ENCODE measurements around the gene GPC2.

GPC2 gene

GRCh38 chr7:100157069-100157333 lies 20.2 kb downstream of the GPC2 start:
- no peak for DNase-seq (ENCODE audit: low read depth in 1 of 2, low spot score in 1 of 2)
- H3K4me3 ChIP-seq (replicated peaks; ENCODE audit: insufficient read depth, low read length), result peak overlapping the region; percentile 79
- no peak for TF ChIP-seq CTCF (IDR thresholded peaks at IDR 0.05; ENCODE audit: insufficient read depth, low read length)
- TF ChIP-seq, protein P1, sequence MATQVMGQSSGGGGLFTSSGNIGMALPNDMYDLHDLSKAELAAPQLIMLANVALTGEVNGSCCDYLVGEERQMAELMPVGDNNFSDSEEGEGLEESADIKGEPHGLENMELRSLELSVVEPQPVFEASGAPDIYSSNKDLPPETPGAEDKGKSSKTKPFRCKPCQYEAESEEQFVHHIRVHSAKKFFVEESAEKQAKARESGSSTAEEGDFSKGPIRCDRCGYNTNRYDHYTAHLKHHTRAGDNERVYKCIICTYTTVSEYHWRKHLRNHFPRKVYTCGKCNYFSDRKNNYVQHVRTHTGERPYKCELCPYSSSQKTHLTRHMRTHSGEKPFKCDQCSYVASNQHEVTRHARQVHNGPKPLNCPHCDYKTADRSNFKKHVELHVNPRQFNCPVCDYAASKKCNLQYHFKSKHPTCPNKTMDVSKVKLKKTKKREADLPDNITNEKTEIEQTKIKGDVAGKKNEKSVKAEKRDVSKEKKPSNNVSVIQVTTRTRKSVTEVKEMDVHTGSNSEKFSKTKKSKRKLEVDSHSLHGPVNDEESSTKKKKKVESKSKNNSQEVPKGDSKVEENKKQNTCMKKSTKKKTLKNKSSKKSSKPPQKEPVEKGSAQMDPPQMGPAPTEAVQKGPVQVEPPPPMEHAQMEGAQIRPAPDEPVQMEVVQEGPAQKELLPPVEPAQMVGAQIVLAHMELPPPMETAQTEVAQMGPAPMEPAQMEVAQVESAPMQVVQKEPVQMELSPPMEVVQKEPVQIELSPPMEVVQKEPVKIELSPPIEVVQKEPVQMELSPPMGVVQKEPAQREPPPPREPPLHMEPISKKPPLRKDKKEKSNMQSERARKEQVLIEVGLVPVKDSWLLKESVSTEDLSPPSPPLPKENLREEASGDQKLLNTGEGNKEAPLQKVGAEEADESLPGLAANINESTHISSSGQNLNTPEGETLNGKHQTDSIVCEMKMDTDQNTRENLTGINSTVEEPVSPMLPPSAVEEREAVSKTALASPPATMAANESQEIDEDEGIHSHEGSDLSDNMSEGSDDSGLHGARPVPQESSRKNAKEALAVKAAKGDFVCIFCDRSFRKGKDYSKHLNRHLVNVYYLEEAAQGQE (IDR thresholded peaks at IDR 0.05; ENCODE audit: insufficient replicate concordance, low read depth), result peak; percentile 39
- H3K27ac ChIP-seq (replicated peaks), result peak overlapping the region; percentile 21
- H3K27me3 ChIP-seq (ENCODE audit: insufficient read depth, poor library complexity, severe bottlenecking), result no peaks in the 10 kb centered on the region

DNA sequence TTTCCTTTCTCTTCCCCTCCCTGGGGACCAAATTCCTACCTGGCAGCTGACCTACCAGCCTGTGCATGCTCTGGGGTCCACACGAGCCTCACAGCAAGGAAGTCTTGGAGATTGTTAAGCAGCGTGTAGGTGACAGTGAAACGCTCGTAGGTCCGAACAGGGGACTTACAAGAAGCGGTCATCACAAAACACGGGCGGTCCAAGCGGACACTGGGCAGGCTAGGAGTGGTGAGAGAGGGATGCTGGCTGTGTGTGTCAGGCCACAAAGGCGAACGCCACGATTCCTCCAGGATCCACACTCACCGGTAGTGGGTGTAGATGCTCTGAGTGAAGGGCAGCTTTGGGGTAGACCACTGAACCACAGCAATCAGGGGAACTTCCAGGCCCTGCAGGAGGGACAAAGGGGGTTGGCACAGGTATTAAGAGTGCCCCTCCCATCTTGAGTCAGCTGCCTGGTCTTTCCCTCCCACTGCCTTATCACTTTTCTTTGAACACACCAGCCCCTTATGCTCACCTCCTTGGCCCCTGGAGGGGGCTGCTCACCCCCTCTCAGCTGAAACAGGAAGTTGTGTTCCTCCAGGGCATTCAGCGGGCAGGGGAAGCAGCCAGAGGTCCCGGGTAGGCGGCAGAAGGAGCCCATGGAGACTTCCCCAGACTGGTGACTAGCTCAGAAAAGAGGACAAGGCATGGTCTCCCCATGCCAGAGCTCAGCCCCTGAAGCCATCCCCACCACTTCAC lies 20.7 kb downstream of the GPC2 start:
- peak; percentile 18; the same call in 1 of the 2 replicates for TF ChIP-seq POLR2AphosphoS5 (IDR thresholded peaks at IDR 0.05; ENCODE audit: low read depth)
- TF ChIP-seq, protein P1 (IDR thresholded peaks at IDR 0.05; ENCODE audit: insufficient replicate concordance, low read depth), result no peak
- peak; percentile 7; the same call in 1 of the 2 replicates for TF ChIP-seq SPI1 (IDR thresholded peaks at IDR 0.05; ENCODE audit: borderline replicate concordance, low read depth)
- no peak for TF ChIP-seq CTCF (IDR thresholded peaks at IDR 0.05; ENCODE audit: insufficient read depth, low read length)
- no peak for TF ChIP-seq GABPA (IDR thresholded peaks at IDR 0.05; ENCODE audit: low read depth)
- H3K27me3 ChIP-seq (ENCODE audit: insufficient read depth, poor library complexity, severe bottlenecking), result no peaks in the 10 kb centered on the region
- H3K27ac ChIP-seq (replicated peaks), result peak overlapping the region; percentile 21
- peak; percentile 59 to 68 for DNase-seq (ENCODE audit: low read depth in 1 of 2, low spot score in 1 of 2)
- peak overlapping the region; percentile 79; the same call in 1 of the 2 replicates for H3K4me3 ChIP-seq (replicated peaks; ENCODE audit: insufficient read depth, low read length)

DNA sequence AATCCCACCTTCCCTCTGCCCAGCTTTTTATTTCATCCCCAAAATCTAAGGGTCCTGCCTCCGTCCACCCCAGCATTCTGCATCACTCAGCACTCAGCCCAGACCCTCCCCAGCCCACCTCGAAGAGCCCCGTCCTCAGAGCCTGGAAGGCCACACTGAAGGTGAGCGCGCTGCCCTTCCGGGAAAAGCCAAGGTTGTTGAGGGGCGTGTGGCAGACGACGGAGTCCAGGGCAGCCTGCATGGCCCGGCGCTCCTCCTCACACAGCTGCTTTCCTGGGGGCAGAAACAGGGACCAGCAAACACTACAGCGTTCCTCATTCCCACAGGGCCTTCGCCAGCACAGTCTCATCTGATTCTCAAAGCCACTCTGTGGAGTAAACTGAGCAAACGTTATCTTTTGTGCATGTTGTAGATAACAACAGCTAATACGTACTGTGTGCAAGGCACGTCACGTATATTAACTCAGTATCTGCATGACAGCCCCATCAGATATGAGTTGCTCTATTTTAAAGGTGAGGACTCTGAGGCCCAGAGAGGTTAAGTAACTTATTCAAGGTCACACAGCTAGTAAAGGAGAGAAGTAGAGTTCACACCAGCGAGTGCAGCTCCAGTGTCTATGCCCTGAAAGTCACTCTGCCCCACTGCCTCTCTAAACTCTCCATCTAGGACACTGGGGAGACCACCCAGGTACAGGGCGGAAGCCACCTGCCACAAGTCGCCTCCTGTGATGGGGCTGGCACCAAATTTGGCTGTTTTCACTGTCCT lies 21.4 kb downstream of the GPC2 start:
- Histone ChIP-seq H3K27me3 (ENCODE audit: insufficient read depth, poor library complexity, severe bottlenecking) (no peaks in the 10 kb centered on the region), H3K27ac (replicated peaks) (no peak overlapping the region; the same call in 1 of the 2 replicates), H3K4me3 (replicated peaks; ENCODE audit: insufficient read depth, low read length) (no peak overlapping the region)
- no peak for TF ChIP-seq GABPA (IDR thresholded peaks at IDR 0.05; ENCODE audit: low read depth)
- DNase-seq (ENCODE audit: low read depth in 1 of 2, low spot score in 1 of 2), result peak in 1 of 2 experiments; percentile 15

- Histone ChIP-seq H3K27me3 (ENCODE audit: insufficient read depth, poor library complexity, severe bottlenecking) (no peaks in the 10 kb centered on the region), H3K27ac (replicated peaks) (no peak overlapping the region), H3K4me3 (replicated peaks; ENCODE audit: insufficient read depth, low read length) (no peak overlapping the region)
- peak in 1 of 2 experiments; percentile 25 for DNase-seq (ENCODE audit: low read depth in 1 of 2, low spot score in 1 of 2)
- TF ChIP-seq GABPA (IDR thresholded peaks at IDR 0.05; ENCODE audit: low read depth) (no peak), CTCF (IDR thresholded peaks at IDR 0.05; ENCODE audit: insufficient read depth, low read length) (no peak), POLR2AphosphoS5 (IDR thresholded peaks at IDR 0.05; ENCODE audit: low read depth) (no peak; the same call in 1 of the 2 replicates), SPI1 (IDR thresholded peaks at IDR 0.05; ENCODE audit: borderline replicate concordance, low read depth) (no peak)
- TF ChIP-seq, protein P1 (IDR thresholded peaks at IDR 0.05; ENCODE audit: insufficient replicate concordance, low read depth), result no peak
Measured at GRCh38 chr7:100154651-100155491, 22.3 kb downstream of the GPC2 start.
